ENCODE results near the gene EML4. TPM values are rescaled to one million over a fixed set of nuclear protein-coding genes. Genes with fewer than 3 reads are reported as not detected.
"Not testable (repeated sequence)": the region's sequence is repeated elsewhere in the genome, so short reads cannot be mapped to it uniquely, and the experiment has no call there.

The EML4 gene
- total RNA-seq, 1 donor from 2014 or later: 109 TPM

- Histone ChIP-seq H3K27me3 (ENCODE audit: low read depth) (no peaks in the 10 kb centered on the region), H3K4me1 (peaks cover 12% of the 10 kb centered on the region), H3K36me3 (peaks cover 38% of the 10 kb centered on the region), H3K27ac (no peak overlapping the region), H3K4me3 (no peak overlapping the region), H3K9me3 (no peaks in the 10 kb centered on the region)
- intact Hi-C loops (cut with DNase I): no loop called here
- peak; percentile 37 to 62 for ATAC-seq
- no peak for TF ChIP-seq CTCF (IDR thresholded peaks at IDR 0.05)
- no peak for DNase-seq
These were observed 173.1 kb downstream of the EML4 start for GRCh38 chr2:42342061-42342794.

GRCh38 chr2:42342795-42343241 lies 173.7 kb downstream of the EML4 start:
- no peaks in the 10 kb centered on the region for H3K27me3 ChIP-seq (ENCODE audit: low read depth)
- peaks cover 35% of the 10 kb centered on the region for H3K36me3 ChIP-seq
- H3K4me3 ChIP-seq: no peak overlapping the region
- H3K27ac ChIP-seq: no peak overlapping the region
- H3K4me1 ChIP-seq: peaks cover 12% of the 10 kb centered on the region
- no peak for DNase-seq
- intact Hi-C loops (cut with DNase I): no loop called here
- no peaks in the 10 kb centered on the region for H3K9me3 ChIP-seq
- peak in 1 of 2 donors; percentile 4 for ATAC-seq
- no peak for TF ChIP-seq CTCF (IDR thresholded peaks at IDR 0.05)

GRCh38 chr2:42345986-42346385 lies 176.8 kb downstream of the EML4 start:
- Histone ChIP-seq H3K4me3 (no peak overlapping the region), H3K9me3 (no peaks in the 10 kb centered on the region), H3K36me3 (peaks cover 44% of the 10 kb centered on the region), H3K4me1 (peaks cover 12% of the 10 kb centered on the region), H3K27me3 (ENCODE audit: low read depth) (no peaks in the 10 kb centered on the region), H3K27ac (no peak overlapping the region)
- TF ChIP-seq CTCF (IDR thresholded peaks at IDR 0.05): no peak
- ATAC-seq (no peak), DNase-seq (no peak)
- intact Hi-C loops (cut with DNase I): no loop called here

- ATAC-seq; H3K9me3 ChIP-seq; H3K27me3 ChIP-seq (ENCODE audit: low read depth); H3K27ac ChIP-seq; H3K4me3 ChIP-seq; intact Hi-C loops (cut with DNase I); DNase-seq: not testable (repeated sequence)
- Histone ChIP-seq H3K4me1 (peaks cover 12% of the 10 kb centered on the region), H3K36me3 (peaks cover 51% of the 10 kb centered on the region)
These were observed 177.7 kb downstream of the EML4 start for GRCh38 chr2:42346856-42347255.

- H3K4me1 ChIP-seq; H3K27ac ChIP-seq; intact Hi-C loops (cut with DNase I); DNase-seq; H3K9me3 ChIP-seq; ATAC-seq; H3K27me3 ChIP-seq (ENCODE audit: low read depth); H3K4me3 ChIP-seq: not testable (repeated sequence)
- peaks cover 58% of the 10 kb centered on the region for H3K36me3 ChIP-seq
These were observed 178.4 kb downstream of the EML4 start for GRCh38 chr2:42347518-42347917.

GRCh38 chr2:42348113-42348805 lies 179.1 kb downstream of the EML4 start:
- Histone ChIP-seq H3K27me3 (ENCODE audit: low read depth) (no peaks in the 10 kb centered on the region), H3K9me3 (no peaks in the 10 kb centered on the region), H3K27ac (no peak overlapping the region), H3K4me3 (no peak overlapping the region), H3K36me3 (peaks cover 64% of the 10 kb centered on the region), H3K4me1 (no peaks in the 10 kb centered on the region)
- TF ChIP-seq CTCF (IDR thresholded peaks at IDR 0.05): no peak
- DNase-seq: no peak
- no peak for ATAC-seq
- intact Hi-C loops (cut with DNase I): no loop called here
